Measurements from ENCODE around the gene PFDN6. TPM values are rescaled to one million over a fixed set of nuclear protein-coding genes. Genes with fewer than 3 reads are reported as not detected.
A peak's percentile ranks its signal among the peaks of the same experiment; 100 is the strongest.

The PFDN6 gene
- total RNA-seq, 1 experiment from 2014 or later, result 143 TPM

DNA sequence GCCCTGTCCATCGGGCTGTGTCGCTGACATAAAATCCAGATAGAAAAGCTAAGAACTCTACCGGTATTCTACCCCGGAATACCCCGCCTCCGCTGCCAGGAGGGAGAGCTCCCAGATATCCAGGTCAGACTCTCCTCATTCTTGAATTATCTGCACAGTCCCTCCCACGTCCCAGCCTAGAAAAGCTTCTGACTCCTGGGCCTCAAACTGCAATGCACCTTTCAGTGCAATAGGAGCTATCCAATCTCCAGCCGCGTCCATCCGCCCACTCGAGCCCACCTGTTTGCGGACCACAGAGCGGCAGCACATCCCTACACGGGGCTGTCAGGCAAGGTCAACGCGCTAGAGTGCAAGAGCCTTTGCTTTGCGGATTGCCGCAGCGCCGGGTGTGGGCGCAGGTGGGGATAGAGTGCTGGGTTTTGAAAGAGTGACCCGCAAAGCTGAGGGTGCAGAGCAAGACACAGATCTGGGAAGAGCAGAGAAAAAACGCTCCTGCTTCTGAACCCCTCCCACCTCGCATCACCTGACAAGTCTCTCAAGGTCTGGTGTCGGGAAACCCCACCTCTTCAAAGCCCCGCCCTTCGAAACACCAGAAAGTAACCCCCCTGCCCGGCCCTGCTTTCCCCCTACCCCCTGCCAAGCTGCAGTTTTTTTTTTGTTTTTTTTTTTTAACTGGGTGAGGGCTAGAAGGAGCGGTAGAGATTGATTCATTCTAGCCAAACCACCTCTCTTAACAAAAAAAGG lies 23.1 kb downstream of the PFDN6 start:
- in situ Hi-C loops (cut with HindIII; ENCODE audit: low pct_unique_long_range_greater_than_20kb, low sequenced_read_pairs), result no loop called here
- DNase-seq (ENCODE audit: low read depth, low spot score), result peak; percentile 78

GRCh38 chr6:33313105-33313708 lies 23.8 kb downstream of the PFDN6 start:
- no peak for DNase-seq (ENCODE audit: low read depth, low spot score)

GRCh38 chr6:33313709-33314514 lies 24.5 kb downstream of the PFDN6 start, which contains the start of gene TAPBP:
TSS of gene TAPBP (minus strand) at chr6:33314078. CDS start at chr6:33314041, 37 bp downstream.
- DNase-seq (ENCODE audit: low read depth, low spot score), result peak; percentile 33
- in situ Hi-C loops (cut with HindIII; ENCODE audit: low pct_unique_long_range_greater_than_20kb, low sequenced_read_pairs), result no loop called here

More at GRCh38 chr6:33313105-33313708, 23.8 kb downstream of the PFDN6 start:
- in situ Hi-C loops (cut with HindIII; ENCODE audit: low pct_unique_long_range_greater_than_20kb, low sequenced_read_pairs), result no loop called here

DNA sequence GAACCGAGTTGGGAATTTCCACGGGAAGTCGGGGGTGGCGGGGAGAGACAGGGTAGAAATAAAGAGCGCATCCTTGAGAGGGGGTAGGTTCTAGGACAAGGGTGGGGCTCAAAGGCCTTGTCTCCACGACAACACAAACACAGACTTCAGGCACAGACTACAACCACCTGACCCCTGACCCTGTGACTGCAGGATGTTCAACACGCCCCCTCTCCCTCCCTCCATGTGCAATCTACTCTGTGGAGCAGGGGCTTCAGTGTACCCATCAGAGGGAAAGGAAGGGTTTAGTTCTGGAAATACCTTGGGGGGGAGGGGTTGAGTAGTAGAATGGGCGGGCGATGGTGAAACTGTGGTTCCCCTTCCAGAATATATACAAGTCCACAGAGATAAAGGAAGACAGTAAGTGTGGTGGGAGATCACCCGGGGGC lies 25.1 kb downstream of the PFDN6 start:
- peak; percentile 62 for DNase-seq (ENCODE audit: low read depth, low spot score)

GRCh38 chr6:33314943-33315792 lies 25.8 kb downstream of the PFDN6 start:
- in situ Hi-C loops (cut with HindIII; ENCODE audit: low pct_unique_long_range_greater_than_20kb, low sequenced_read_pairs), result no loop called here
- peak; percentile 33 for DNase-seq (ENCODE audit: low read depth, low spot score)

More for the DNA sequence above, 25.1 kb downstream of the PFDN6 start:
- in situ Hi-C loops (cut with HindIII; ENCODE audit: low pct_unique_long_range_greater_than_20kb, low sequenced_read_pairs), result no loop called here

DNA sequence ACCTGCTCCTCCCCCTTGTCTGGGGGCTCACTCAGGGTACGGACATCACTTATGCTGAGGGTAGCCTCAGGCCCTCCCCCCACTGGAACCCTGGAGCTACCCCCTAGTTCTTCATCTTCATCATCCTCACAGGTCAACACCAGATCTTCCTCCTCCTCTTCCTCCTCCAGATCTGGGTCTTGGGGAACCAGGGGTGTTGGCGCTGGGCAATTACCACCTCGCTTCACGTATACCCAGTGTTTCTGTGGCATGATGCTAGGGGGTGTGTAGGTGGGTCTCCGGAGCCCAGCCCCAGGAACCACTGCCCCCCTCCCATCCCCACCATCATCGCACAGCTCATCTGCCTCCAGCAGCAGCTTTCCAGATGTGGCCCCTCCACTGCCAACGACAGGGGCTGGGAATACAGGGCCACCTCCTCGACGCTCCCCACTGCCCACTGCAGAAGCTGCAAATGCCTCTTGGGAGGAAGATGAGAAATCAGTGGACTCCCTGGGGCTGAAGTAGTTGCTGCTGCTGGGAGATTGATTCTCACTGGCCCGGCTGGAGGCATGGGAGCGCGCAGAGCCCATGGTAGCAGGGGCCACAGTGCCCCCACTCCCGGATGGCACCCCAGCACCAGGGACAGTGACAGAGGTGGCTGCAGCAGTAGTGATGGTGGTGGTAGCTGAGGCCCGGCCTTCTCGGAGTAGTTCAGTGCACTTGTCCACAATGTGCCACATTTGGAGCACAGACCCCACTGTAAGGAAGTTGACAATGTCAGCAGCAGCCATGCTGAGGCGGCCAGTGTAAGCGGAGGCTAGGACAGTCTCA lies 26.6 kb downstream of the PFDN6 start:
- in situ Hi-C loops (cut with HindIII; ENCODE audit: low pct_unique_long_range_greater_than_20kb, low sequenced_read_pairs), result no loop called here
- DNase-seq (ENCODE audit: low read depth, low spot score), result no peak

DNA sequence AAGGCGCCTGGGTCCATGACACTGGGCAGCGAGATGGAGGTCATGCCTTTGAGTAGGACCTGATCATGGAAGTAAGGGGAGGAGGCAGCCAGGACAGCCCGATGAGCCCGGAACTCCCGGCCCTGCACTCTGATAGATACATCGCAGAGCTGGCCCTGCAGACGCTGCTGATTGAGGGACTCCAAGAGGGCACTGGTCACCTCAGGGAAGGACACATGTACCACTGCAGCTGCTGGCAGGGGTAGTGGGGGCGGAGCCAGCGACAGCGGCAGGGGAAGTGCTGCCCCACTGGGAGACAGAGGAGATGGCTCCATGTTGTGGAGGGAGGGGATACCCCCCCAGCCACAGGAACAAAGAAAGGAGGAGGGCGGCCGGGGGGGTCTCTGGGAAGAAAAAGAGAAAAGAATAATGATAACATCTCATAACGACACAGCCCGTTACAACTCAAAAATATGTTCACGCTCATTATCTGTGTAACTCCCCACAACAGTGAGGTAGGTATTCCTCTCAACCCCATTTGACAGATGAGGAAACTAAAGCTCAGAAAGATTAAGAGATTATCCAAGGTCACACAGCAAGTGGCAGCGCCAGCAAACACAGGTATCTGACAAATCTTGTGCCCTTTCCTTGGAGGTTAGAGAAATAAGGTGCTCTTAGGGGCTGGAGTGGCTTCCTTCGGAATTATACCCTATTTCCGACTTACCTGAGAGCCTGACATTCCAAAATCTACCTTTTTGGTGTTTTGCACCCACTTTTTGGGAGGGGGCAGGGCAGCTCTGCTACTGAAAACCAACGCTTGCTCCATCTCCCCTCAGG lies 27.4 kb downstream of the PFDN6 start:
- in situ Hi-C loops (cut with HindIII; ENCODE audit: low pct_unique_long_range_greater_than_20kb, low sequenced_read_pairs), result no loop called here

DNA sequence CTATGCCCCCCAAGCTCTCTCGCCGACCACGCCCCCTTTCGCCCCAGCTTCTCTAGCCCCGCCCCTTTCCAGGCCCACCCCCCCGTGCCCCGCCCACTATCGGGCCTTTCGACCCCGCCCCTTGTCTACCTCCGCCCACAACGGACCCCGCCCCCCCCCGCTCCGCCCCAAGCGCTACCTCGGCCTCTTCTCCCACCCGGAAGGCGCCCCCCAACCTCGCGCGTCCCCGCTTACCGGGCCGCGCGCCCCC lies 27.9 kb downstream of the PFDN6 start:
- in situ Hi-C loops (cut with HindIII; ENCODE audit: low pct_unique_long_range_greater_than_20kb, low sequenced_read_pairs), result no loop called here
- DNase-seq (ENCODE audit: low read depth, low spot score), result no peak

More for the DNA sequence above, 27.4 kb downstream of the PFDN6 start:
- no peak for DNase-seq (ENCODE audit: low read depth, low spot score)

- in situ Hi-C loops (cut with HindIII; ENCODE audit: low pct_unique_long_range_greater_than_20kb, low sequenced_read_pairs), result no loop called here
- DNase-seq (ENCODE audit: low read depth, low spot score), result peak; percentile 99
These were observed 28.4 kb downstream of the PFDN6 start, which contains the start of gene ZBTB22 for GRCh38 chr6:33317669-33318425. TSS of gene ZBTB22 (minus strand) at chr6:33317744. CDS start at chr6:33316916, 828 bp downstream.

DNA sequence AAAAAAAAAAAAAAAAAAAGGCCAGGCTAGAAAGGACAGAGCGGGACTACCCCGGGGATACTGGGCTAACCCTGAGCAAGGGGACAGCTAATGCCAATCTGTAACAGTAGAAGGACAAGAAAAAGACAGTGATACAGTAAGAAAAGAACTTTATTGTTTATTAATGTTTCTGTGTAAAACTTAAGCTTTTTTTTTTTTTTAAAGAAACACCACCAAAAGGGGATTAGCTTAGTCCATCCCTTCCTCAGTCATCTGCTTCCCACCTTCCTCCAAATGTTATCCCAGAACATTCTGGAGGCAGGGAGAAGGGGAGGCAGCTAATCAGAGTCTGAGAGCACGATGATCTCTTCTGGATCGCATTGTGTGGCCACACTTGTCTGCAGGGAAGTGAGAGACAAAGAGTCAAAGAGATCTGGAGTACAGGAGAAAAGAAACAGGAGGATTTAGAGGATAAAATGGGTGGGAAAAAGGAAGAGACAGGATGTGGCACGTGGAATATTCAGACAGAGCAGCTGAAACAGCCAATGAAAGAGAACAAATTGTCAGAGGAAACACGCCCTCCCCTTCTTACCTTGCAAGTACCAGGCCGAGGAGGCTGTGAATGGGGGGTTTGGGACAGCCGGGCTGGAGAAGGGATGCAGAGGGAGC lies 29.1 kb downstream of the PFDN6 start:
- in situ Hi-C loops (cut with HindIII; ENCODE audit: low pct_unique_long_range_greater_than_20kb, low sequenced_read_pairs), result no loop called here
- no peak for DNase-seq (ENCODE audit: low read depth, low spot score)

DNA sequence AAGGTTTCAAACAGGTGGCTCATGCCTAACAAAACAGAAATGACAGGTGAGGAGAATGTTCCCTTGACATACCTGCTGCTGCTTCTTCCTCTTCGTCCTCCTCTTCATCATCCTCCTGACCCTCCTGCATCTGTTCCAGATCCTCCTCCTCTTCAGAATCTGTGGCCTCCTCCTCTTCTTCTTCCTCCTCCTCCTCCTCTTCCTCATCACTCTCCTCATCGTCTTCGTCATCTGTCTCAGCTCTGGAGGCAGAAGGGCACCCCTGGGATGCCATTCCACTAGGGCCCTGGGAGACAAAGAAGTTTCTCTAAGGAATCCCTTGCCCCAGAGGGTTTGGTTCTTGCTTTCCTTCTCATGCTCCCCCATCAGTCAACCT lies 30.5 kb downstream of the PFDN6 start:
- in situ Hi-C loops (cut with HindIII; ENCODE audit: low pct_unique_long_range_greater_than_20kb, low sequenced_read_pairs), result no loop called here
- DNase-seq (ENCODE audit: low read depth, low spot score), result no peak

GRCh38 chr6:33320315-33321181 lies 31.1 kb downstream of the PFDN6 start:
- in situ Hi-C loops (cut with HindIII; ENCODE audit: low pct_unique_long_range_greater_than_20kb, low sequenced_read_pairs), result no loop called here
- no peak for DNase-seq (ENCODE audit: low read depth, low spot score)

DNA sequence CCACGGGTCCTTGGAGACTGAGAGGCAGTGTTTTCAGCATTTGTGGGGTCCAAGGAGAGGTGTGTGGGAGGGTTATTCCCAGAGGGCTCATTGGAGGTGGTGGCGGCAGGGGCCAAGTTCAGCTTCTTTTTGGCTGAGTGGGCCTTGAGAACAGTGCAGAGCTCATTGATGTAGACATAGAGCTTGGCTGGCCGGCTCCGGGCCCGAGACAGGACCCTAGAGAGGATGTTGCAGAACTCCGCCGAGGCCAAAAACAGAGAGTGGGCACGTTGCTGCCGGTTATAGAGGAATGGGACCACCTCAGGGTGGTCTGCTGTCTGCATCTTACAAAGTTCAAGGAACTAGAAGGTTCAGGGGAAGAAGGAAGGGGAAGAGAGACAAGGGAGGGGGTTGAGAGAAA lies 31.8 kb downstream of the PFDN6 start:
- no peak for DNase-seq (ENCODE audit: low read depth, low spot score)
- in situ Hi-C loops (cut with HindIII; ENCODE audit: low pct_unique_long_range_greater_than_20kb, low sequenced_read_pairs), result no loop called here

DNA sequence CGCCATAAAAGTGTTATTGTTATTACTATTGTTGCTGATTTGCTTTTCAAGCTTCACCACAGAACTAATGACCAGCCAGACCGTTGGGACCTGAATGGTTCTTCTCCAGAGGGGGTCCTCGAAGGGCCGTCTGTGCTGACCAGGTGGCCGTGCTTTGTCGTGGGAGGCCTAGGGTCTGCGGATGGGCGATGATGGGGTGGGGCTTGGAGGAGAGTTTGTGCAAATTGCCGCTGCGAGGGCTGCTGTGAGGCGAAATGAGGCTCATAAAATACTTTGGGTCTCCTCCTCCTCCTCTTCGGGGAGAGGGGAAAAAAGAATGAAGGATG lies 34.2 kb downstream of the PFDN6 start:
- in situ Hi-C loops (cut with HindIII; ENCODE audit: low pct_unique_long_range_greater_than_20kb, low sequenced_read_pairs), result no loop called here
- DNase-seq (ENCODE audit: low read depth, low spot score), result no peak

Data from SK-MEL-5 (cell line).